SU-DHL-6 (cell line): ENCODE results near the gene MAP1LC3B2.

Source experiments
- H2AFZ ChIP-seq: fragments of 200-600 bp; sonication (generic); 2 replicates; pipeline ENCODE4 v1.6.1; 2014; ENCODE audit warnings: low read depth, mild to moderate bottlenecking, moderate library complexity, mixed read lengths, antibody characterized with exemption, low read length; ENCODE audit not compliant: severe bottlenecking
- H3F3A ChIP-seq: fragments of 200-600 bp; shearing (Covaris generic); 2 replicates; pipeline ENCODE4 v1.6.0; 2016; ENCODE audit warnings: antibody characterized with exemption, mild to moderate bottlenecking; ENCODE audit not compliant: insufficient read depth
- H3K27ac ChIP-seq: fragments of 200-600 bp; sonication (generic); 2 replicates; pipeline ENCODE4 v1.5.1; 2016; ENCODE audit warnings: low read depth, mild to moderate bottlenecking, low read length, moderate library complexity, mixed read lengths
- H3K27me3 ChIP-seq: fragments of 200-600 bp; sonication (generic), shearing (Covaris generic); 2 replicates; pipeline ENCODE4 v1.6.0; 2014; ENCODE audit warnings: mild to moderate bottlenecking, low read length
- H3K36me3 ChIP-seq: fragments of 200-600 bp; sonication (generic); 2 replicates; pipeline ENCODE4 v1.6.1; 2014; ENCODE audit warnings: mild to moderate bottlenecking, low read length, mixed read lengths
- H3K4me2 ChIP-seq: fragments of 300-600, 200-600 bp; shearing (Covaris generic), sonication (generic); 2 replicates; pipeline ENCODE4 v1.6.0; 2014; ENCODE audit warnings: low read length, low read depth, mild to moderate bottlenecking; ENCODE audit not compliant: poor library complexity, severe bottlenecking
- H3K4me3 ChIP-seq: fragments of 200-600 bp; sonication (generic); 2 replicates; pipeline ENCODE4 v1.5.1; 2014; ENCODE audit warnings: antibody characterized with exemption, low read length, mild to moderate bottlenecking, mixed read lengths; ENCODE audit not compliant: insufficient read depth, poor library complexity, severe bottlenecking
- H3K79me2 ChIP-seq: fragments of 200-600 bp; sonication (generic); 2 replicates; pipeline ENCODE4 v1.6.1; 2014; ENCODE audit warnings: mild to moderate bottlenecking, low read length, moderate library complexity; ENCODE audit not compliant: insufficient read depth
- H3K9ac ChIP-seq: fragments of 200-600 bp; sonication (generic); 2 replicates; pipeline ENCODE4 v1.7.0; 2014; ENCODE audit warnings: mild to moderate bottlenecking, low read length
- H3K9me2 ChIP-seq: fragments of 200-600 bp; sonication (generic); replicated peaks from 2 replicates; pipeline ENCODE4 v1.6.1; 2014; ENCODE audit warnings: low read length; ENCODE audit not compliant: insufficient read depth
- H3K9me3 ChIP-seq: fragments of 200-600 bp; sonication (generic); 2 replicates; pipeline ENCODE4 v1.6.1; 2014; ENCODE audit warnings: low read length, mixed read lengths; ENCODE audit not compliant: insufficient read depth
- H4K20me1 ChIP-seq: fragments of 200-600 bp; sonication (generic); 2 replicates; pipeline ENCODE4 v1.6.1; 2014; ENCODE audit warnings: low read depth, mild to moderate bottlenecking, antibody characterized with exemption, low read length, moderate library complexity, mixed read lengths
- CTCF ChIP-seq: fragments of 200-600 bp; sonication (generic); IDR thresholded peaks from one replicate; pipeline ENCODE4 v1.5.1; 2017; ENCODE audit warnings: antibody characterized with exemption, mild to moderate bottlenecking, low read length, moderate library complexity; ENCODE audit not compliant: insufficient read depth, poor library complexity, severe bottlenecking
- EZH2phosphoT487 ChIP-seq: fragments of 200-600 bp; sonication (generic), shearing (Covaris generic); conservative IDR thresholded peaks from 2 replicates; pipeline ENCODE4 v1.6.1; 2018; ENCODE audit warnings: mild to moderate bottlenecking, antibody characterized with exemption, low read length, moderate library complexity, mixed read lengths

MAP1LC3B2 gene

GRCh38 chr12:116565963-116566362, 6.8 kb downstream of the MAP1LC3B2 start:
- H3K27me3 ChIP-seq = no peaks in the 10 kb centered on the region
- H3K27ac ChIP-seq = no peak overlapping the region
- no peak overlapping the region for H3K9ac ChIP-seq
- H3K9me2 ChIP-seq = no peaks in the 10 kb centered on the region
- H2AFZ ChIP-seq = no peak overlapping the region
- no peaks in the 10 kb centered on the region for H3F3A ChIP-seq
- H3K4me2 ChIP-seq = no peak overlapping the region
- TF ChIP-seq EZH2phosphoT487 (no peak), CTCF (no peak)
- H3K79me2 ChIP-seq = no peaks in the 10 kb centered on the region
- H3K4me3 ChIP-seq = no peak overlapping the region
- peaks cover 13% of the 10 kb centered on the region; the same call in 1 of the 2 replicates for H3K9me3 ChIP-seq
- no peaks in the 10 kb centered on the region for H4K20me1 ChIP-seq
- H3K36me3 ChIP-seq = no peaks in the 10 kb centered on the region

GRCh38 chr12:116568203-116568602, 9.0 kb downstream of the MAP1LC3B2 start:
- Histone ChIP-seq H4K20me1 (no peaks in the 10 kb centered on the region), H3K27ac (no peak overlapping the region), H3F3A (no peaks in the 10 kb centered on the region), H3K9ac (no peak overlapping the region), H3K27me3 (no peaks in the 10 kb centered on the region), H3K4me2 (no peak overlapping the region), H3K79me2 (no peaks in the 10 kb centered on the region), H3K9me2 (no peaks in the 10 kb centered on the region), H3K36me3 (no peaks in the 10 kb centered on the region), H2AFZ (no peak overlapping the region), H3K4me3 (no peak overlapping the region), H3K9me3 (peaks cover 13% of the 10 kb centered on the region; the same call in 1 of the 2 replicates)
- TF ChIP-seq CTCF (no peak), EZH2phosphoT487 (no peak)

- Histone ChIP-seq H3K9me2 (no peaks in the 10 kb centered on the region), H3K27ac (no peak overlapping the region), H3K79me2 (no peaks in the 10 kb centered on the region), H3K9ac (no peak overlapping the region), H4K20me1 (no peaks in the 10 kb centered on the region), H3K36me3 (no peaks in the 10 kb centered on the region), H3K27me3 (no peaks in the 10 kb centered on the region), H3K4me3 (no peak overlapping the region), H3F3A (no peaks in the 10 kb centered on the region), H3K4me2 (no peak overlapping the region), H2AFZ (no peak overlapping the region), H3K9me3 (no peaks in the 10 kb centered on the region)
- no peak for TF ChIP-seq CTCF
- TF ChIP-seq EZH2phosphoT487 = no peak
Measured at GRCh38 chr12:116571089-116571488, 11.9 kb downstream of the MAP1LC3B2 start.
